MM.1S (cell line): ENCODE measurements around the gene SORCS2.

Experiments
- EZH2 ChIP-seq: fragments of 300-600 bp; sonication (generic); optimal IDR thresholded peaks from 2 replicates; pipeline ENCODE3; 2017; ENCODE audit warnings: low read depth, mild to moderate bottlenecking, antibody characterized with exemption, low read length, mixed read lengths
- TF ChIP-seq, protein P1 (sequence below): fragments of 300-600 bp; sonication (generic); IDR thresholded peaks from 2 replicates; pipeline ENCODE4 v1.5.1; 2016; ENCODE audit warnings: antibody characterized with exemption, low read length, mixed read lengths

DNA sequence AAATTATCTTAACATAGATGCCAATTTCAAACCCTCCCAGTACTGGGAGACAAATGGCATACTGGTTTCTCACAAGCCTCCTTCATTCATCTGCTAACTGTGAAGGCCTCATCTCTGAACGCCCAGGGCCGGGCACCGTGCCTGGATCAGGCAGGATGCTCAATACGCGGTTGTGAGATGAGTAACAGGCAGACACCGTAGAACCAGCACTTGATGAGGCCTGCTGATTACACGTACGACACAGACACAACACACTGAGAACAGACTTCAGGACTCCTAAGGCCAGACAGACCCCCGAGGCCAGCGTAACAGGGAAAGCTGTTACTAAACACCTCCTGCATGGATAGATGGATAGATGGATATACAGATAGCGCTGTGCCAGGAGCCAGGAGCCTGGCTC, 592.7 kb downstream of the SORCS2 start:
- TF ChIP-seq, protein P1, sequence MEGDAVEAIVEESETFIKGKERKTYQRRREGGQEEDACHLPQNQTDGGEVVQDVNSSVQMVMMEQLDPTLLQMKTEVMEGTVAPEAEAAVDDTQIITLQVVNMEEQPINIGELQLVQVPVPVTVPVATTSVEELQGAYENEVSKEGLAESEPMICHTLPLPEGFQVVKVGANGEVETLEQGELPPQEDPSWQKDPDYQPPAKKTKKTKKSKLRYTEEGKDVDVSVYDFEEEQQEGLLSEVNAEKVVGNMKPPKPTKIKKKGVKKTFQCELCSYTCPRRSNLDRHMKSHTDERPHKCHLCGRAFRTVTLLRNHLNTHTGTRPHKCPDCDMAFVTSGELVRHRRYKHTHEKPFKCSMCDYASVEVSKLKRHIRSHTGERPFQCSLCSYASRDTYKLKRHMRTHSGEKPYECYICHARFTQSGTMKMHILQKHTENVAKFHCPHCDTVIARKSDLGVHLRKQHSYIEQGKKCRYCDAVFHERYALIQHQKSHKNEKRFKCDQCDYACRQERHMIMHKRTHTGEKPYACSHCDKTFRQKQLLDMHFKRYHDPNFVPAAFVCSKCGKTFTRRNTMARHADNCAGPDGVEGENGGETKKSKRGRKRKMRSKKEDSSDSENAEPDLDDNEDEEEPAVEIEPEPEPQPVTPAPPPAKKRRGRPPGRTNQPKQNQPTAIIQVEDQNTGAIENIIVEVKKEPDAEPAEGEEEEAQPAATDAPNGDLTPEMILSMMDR, result no peak
- no peak for TF ChIP-seq EZH2
